Hepatic stellate cell (primary cell): ENCODE results near the gene PPIL1.

Source experiments
- DNase-seq: peaks from one replicate; pipeline ENCODE4 v3.0.0; 2011; ENCODE audit warnings: low spot score

Gene PPIL1

GRCh38 chr6:36855750-36856149 is 18.9 kb downstream of the PPIL1 start:
- DNase-seq = no peak

GRCh38 chr6:36853325-36853724 is 21.3 kb downstream of the PPIL1 start:
- DNase-seq = peak; percentile 55

- DNase-seq = peak; percentile 64
Measured at GRCh38 chr6:36852481-36853147, 22.0 kb downstream of the PPIL1 start.

- no peak for DNase-seq
Measured at GRCh38 chr6:36851626-36852025, 23.0 kb downstream of the PPIL1 start.

- DNase-seq = peak; percentile 64
Measured at GRCh38 chr6:36851149-36851614, 23.4 kb downstream of the PPIL1 start.

- DNase-seq = no peak
Measured at GRCh38 chr6:36850021-36850420, 24.6 kb downstream of the PPIL1 start.

GRCh38 chr6:36848658-36849441 is 25.8 kb downstream of the PPIL1 start:
- DNase-seq = no peak

GRCh38 chr6:36847991-36848390 is 26.6 kb downstream of the PPIL1 start:
- no peak for DNase-seq

GRCh38 chr6:36847152-36847551 is 27.5 kb downstream of the PPIL1 start:
- DNase-seq = no peak

- no peak for DNase-seq
Measured at GRCh38 chr6:36845233-36845632, 29.4 kb downstream of the PPIL1 start.

GRCh38 chr6:36844232-36845170 is 30.1 kb downstream of the PPIL1 start:
- DNase-seq = no peak

- DNase-seq = no peak
Measured at GRCh38 chr6:36843170-36843569, 31.4 kb downstream of the PPIL1 start.

- DNase-seq = no peak
Measured at GRCh38 chr6:36841756-36842155, 32.8 kb downstream of the PPIL1 start.

GRCh38 chr6:36840432-36841403 is 33.9 kb downstream of the PPIL1 start:
- no peak for DNase-seq

- DNase-seq = peak; percentile 57
Measured at GRCh38 chr6:36839749-36840431, 34.7 kb downstream of the PPIL1 start.

- DNase-seq = no peak
Measured at GRCh38 chr6:36838896-36839748, 35.5 kb downstream of the PPIL1 start, which contains the start of gene CPNE5. TSS of gene CPNE5 (minus strand) at chr6:36839444. CDS start at chr6:36839377, 67 bp downstream.

GRCh38 chr6:36837686-36838085 is 36.9 kb downstream of the PPIL1 start:
- no peak for DNase-seq

- DNase-seq = no peak
Measured at GRCh38 chr6:36837022-36837339, 37.6 kb downstream of the PPIL1 start.
